GM19099 (cell line): ENCODE measurements around the gene IL6R.

Source experiments
- POLR2A ChIP-seq: IDR thresholded peaks from 3 replicates; pipeline ENCODE4 v1.6.1; 2011; ENCODE audit warnings: low read depth; ENCODE audit not compliant: insufficient read length; ENCODE audit errors: extremely low read depth

Gene IL6R

GRCh38 chr1:154419620-154420571 lies 14.8 kb downstream of the IL6R start:
- no peak for TF ChIP-seq POLR2A

DNA sequence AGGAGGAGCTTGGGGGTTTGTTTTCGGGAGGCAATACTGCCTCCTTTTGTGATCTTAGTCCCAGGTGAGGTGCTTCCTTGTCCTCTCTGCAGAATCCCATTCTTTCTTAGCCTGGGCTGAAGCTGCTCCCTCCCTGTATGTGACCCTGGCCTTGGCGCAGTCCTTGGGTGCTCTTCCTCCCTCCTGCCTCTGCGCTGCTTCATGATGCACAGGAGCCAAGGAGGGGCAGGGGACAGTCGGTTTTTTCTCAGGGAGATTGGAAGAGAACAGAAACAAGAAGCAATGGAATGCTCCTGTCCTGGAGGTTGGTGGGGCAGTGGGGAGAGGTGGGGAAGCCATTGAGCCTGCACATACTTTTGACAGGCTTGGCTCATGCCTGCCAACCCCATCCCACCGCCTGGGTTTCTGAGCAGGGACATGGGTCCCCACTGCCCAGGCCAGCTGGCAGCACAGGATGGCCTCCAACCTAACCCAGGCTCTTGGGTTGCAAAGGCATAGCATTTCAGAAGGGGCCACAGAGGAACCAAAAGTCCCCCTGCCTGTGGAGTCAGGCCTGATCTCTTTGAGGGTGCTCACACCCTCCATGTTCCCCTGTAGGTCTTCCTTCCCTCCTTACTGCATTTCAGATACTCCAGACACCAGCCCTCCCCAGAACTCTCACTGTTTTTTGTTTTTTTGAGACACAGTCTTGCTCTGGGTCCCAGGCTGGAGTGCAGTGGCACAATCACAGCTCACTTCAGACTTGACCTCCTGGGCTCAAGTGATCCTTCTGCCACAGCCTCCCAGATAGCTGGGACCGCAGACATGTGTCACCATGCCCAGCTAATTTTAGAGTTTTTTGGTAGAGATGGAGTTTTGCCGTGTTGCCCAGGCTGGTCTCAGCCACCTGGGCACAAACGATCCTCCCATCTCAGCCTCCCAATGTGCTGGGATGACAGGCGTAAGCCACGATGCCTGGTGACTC lies 16.1 kb downstream of the IL6R start:
- TF ChIP-seq POLR2A, result no peak

DNA sequence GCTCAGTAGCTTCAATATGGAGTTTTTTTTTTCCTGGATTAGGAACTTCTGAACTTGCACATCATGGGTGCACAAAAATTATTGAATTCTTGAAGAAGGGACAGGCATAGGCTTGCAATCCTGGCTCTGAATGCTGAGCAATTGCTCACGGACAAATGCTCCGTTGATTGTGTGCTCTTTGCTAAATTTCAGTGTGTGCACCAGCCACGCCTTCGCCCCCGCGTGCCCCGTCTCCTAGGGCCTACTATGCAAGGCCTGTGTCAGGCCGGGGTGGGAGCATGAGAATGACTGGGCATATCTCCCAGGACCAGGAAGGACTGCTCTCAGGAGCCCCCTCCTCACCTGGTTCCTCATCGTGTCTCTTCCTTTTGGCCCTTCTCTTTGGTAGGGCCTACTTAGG lies 17.4 kb downstream of the IL6R start:
- TF ChIP-seq POLR2A, result no peak

GRCh38 chr1:154423304-154423987 lies 18.3 kb downstream of the IL6R start:
- TF ChIP-seq POLR2A, result no peak

DNA sequence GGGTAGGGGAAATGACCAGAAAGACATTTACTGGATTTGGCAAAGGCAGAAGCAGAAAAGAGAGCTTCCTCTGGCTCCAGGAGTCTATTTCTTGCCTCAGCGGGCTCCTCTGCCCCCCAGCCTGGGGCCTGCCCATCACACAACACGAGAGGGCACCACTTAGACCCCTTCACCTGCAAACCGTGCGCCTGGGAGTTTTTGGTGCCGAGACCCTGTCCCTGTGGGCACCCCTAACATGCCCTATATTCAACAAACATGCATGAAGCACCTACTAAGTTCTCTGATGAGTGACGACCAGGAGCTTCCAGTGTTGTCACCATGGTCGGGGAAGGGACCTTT lies 18.8 kb downstream of the IL6R start:
- TF ChIP-seq POLR2A, result no peak

- no peak for TF ChIP-seq POLR2A
Measured at GRCh38 chr1:154425172-154425571, 20.0 kb downstream of the IL6R start.

DNA sequence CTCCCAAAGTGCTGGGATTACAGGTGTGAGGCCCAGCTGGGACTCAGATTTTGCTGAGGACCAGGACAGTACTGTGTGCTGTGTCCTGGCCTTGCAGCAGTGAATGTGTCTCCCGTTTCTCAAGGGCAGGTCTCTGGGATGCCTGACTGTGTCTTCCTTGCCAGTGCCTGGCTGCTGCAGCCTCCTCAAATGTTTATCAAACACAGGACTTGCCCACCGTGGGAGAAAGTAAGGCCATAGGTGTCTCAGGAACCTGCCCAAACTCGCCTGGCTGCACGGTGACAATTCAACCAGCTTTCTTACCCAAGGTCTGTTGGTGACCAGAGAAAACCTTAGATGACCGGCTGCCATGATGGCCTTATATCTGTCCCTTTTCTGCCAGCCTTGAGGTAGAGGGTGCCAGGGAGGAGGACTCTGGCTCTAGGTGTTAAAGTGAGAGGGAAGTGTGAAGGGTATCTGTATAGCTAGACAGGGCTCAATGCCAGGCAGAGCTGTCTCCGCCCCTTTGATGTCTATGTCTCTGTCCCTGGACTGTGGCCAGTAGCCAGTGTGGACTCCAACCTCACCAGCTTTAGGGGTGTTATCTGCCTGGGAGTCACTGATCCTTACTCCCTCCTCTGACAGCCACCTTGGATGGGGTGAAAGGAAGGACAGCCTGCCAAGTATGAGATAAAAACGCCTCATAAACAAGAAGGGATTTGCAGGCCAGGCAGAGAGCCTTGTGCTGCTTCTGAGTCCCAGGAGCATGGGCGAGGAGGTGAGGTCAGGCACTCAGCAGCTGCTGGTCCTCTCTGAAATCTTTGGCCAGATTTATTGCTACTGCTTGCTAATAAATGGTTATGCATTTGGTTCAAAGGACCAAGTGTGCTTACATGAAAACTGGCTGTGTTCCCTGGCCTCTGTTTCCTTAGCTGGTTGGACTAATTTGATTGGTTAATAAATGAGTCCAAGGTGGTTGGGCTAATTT lies 22.3 kb downstream of the IL6R start:
- no peak for TF ChIP-seq POLR2A

DNA sequence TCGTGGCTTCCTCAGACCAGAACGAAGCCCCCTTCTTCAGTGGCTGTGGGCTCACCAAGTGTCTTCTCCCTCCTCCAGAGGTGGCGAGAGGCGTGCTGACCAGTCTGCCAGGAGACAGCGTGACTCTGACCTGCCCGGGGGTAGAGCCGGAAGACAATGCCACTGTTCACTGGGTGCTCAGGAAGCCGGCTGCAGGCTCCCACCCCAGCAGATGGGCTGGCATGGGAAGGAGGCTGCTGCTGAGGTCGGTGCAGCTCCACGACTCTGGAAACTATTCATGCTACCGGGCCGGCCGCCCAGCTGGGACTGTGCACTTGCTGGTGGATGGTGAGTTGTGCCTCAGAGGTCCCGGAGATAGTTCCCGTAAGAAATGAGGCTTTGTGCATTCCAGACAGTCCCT lies 24.0 kb downstream of the IL6R start:
- no peak for TF ChIP-seq POLR2A

DNA sequence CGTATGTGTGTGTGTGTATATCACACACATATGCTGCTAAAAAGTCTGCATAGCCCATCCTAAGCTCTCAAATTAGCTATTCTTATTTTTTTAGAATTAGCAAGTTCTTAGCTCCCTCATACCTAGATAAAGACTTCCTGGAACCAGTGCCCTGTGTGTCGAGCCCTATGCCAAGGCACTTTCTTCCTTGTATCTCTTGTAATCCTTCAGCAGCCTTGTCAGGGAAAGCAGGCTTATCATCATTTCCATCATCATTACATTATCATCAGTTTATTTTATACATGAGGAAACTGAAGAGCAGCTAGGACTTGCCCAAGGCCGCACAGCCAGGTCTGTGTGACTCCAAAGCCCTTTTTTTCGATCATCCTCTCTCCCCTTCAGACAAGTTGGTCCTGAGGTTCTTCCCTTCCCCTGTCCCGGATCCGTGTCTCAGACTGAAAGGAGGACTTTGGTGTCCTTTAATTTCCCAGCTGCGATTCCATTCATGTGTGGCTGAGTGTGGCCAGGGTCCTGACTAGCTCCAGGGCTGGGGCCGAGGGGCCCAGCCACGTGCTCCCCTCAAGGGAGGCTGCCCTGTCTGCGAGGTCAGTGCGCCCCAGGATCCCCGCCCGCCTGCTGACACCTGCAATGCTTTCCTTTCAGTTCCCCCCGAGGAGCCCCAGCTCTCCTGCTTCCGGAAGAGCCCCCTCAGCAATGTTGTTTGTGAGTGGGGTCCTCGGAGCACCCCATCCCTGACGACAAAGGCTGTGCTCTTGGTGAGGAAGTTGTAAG lies 24.9 kb downstream of the IL6R start:
- no peak for TF ChIP-seq POLR2A

DNA sequence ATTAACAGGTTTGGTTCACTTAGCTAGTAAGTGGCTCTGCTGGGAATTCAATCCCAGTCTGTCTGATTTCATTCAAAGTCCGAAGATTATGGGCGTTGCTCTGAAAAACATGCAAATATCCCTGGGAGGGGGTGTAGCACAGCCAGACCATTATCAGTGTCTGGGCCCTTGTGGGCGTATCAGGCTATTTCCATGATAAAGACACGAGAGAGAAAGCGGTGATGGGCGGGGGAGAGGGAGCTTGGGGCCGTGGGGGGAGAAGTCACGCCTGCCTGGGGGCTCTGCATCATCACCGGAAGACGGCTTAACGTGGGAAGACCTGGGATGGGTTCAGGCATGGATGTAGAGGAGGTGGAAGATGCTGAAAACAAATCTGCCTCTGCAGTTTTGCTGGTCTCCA lies 25.8 kb downstream of the IL6R start:
- no peak for TF ChIP-seq POLR2A

- TF ChIP-seq POLR2A, result no peak
Measured at GRCh38 chr1:154431586-154432373, 26.6 kb downstream of the IL6R start.

DNA sequence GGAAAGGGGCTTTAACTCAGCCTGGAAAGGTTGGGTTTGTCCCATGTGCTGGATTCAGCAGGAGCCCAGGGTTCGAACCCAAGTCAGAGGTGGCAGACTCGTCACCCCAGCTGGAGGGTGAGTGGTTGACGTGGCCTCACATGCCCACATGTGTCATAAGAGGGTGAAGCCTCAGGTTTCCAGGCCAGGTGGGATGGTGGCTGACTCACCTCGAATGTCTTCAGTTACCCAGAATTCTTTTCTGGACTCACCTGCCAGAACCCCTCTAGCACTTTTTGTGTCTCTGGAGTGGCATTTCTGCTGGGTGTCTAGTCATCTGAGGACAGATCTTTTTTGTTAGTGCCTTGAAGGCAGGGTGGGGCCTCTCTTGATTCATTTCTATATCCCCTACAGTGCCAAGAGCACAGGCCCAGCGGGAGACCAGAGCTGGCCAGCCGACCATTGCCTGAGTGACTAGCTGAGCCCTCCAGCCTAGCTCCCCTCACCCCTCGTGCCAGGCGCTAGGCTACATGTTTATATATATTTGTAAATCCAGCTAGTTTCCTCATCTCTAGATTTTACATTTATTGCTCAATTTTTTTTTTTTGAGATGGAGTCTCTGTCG lies 28.1 kb downstream of the IL6R start:
- no peak for TF ChIP-seq POLR2A
